Lower leg skin (tissue), 4 donors: ENCODE measurements around the gene SH3RF3. TPM values are rescaled to one million over a fixed set of nuclear protein-coding genes. Genes with fewer than 3 reads are reported as not detected.

Experiments
- DNase-seq, 2 donors: peaks; one replicate each; pipeline ENCODE4 v3.0.0-alpha.2; 2019; ENCODE audit warnings: low spot score in 2 of 2
- H3K4me3 ChIP-seq: fragments of 200-600 bp; sonication (generic); 2 replicates; pipeline ENCODE4 v1.5.1; 2017; ENCODE audit warnings: mild to moderate bottlenecking, low read depth; ENCODE audit not compliant: poor library complexity, severe bottlenecking
- CTCF ChIP-seq, 3 donors: fragments of 450-650 bp; IDR thresholded peaks; one replicate each; pipeline ENCODE4 v1.5.1; 2016; ENCODE audit warnings: antibody characterized with exemption in 3 of 3, mild to moderate bottlenecking in 3 of 3, moderate library complexity in 2 of 3
- POLR2A ChIP-seq, 2 donors: fragments of 450-650 bp; IDR thresholded peaks; one replicate each; pipeline ENCODE4 v1.6.1; 2016 to 2017; ENCODE audit warnings: antibody characterized with exemption in 2 of 2, mild to moderate bottlenecking in 1 of 2, moderate library complexity in 1 of 2
- WGBS, 2 donors: methylation state at CpG; one replicate each; pipeline ENCODE4 v1.1.5; 2018; 5-methylcytosine and 5-hydroxymethylcytosine counted together
- intact Hi-C: fragments of 100-400 bp; cut with DNase I; formaldehyde crosslinking; loops from one replicate; pipeline ENCODE4 v1.15.0; 2023; ENCODE audit warnings: low total_unique reads
- total RNA-seq, 4 donors: library from RNA; depleted of rRNA; stranded (reverse); fragments of >200 nt; gene quantifications; one replicate each; pipeline ENCODE4 v1.1.0, GENCODE V29; 2016

The SH3RF3 gene
- total RNA-seq, 4 donors from 2014 or later, result 1.9 to 7.4 (median 3.2) TPM

- 74 to 81% methylated on average over 13 to 17 of the region's 18 CpGs for WGBS, 2 donors
- H3K4me3 ChIP-seq, result no peak overlapping the region
- DNase-seq, result peak in 1 of 2 donors; percentile 71
- TF ChIP-seq POLR2A (IDR thresholded peaks at IDR 0.05), result no peak
- TF ChIP-seq CTCF (IDR thresholded peaks at IDR 0.05), result no peak
- intact Hi-C loops, result no loop called here
Observed at GRCh38 chr2:109429567-109430328, 300.7 kb downstream of the SH3RF3 start.

- DNase-seq, result no peak
- intact Hi-C loops, result no loop called here
- WGBS, 2 donors, result 80 to 94% methylated on average over 5 of the region's 5 CpGs
- H3K4me3 ChIP-seq, result no peak overlapping the region
- TF ChIP-seq POLR2A (IDR thresholded peaks at IDR 0.05) (no peak), CTCF (IDR thresholded peaks at IDR 0.05) (no peak)
Observed at GRCh38 chr2:109430329-109430636, 301.3 kb downstream of the SH3RF3 start.

- intact Hi-C loops, result no loop called here
- WGBS, 2 donors, result 92 to 97% methylated on average over 17 of the region's 17 CpGs
- TF ChIP-seq CTCF (IDR thresholded peaks at IDR 0.05), result no peak
- TF ChIP-seq POLR2A (IDR thresholded peaks at IDR 0.05), result no peak
- H3K4me3 ChIP-seq, result no peak overlapping the region
- peak in 1 of 2 donors; percentile 78 for DNase-seq
Observed at GRCh38 chr2:109432421-109432820, 303.4 kb downstream of the SH3RF3 start.

- DNase-seq, result peak in 1 of 2 donors; percentile 76
- 93 to 98% methylated on average over 10 of the region's 10 CpGs for WGBS, 2 donors
- H3K4me3 ChIP-seq, result no peak overlapping the region
- intact Hi-C loops, result no loop called here
- TF ChIP-seq POLR2A (IDR thresholded peaks at IDR 0.05), result no peak
- no peak for TF ChIP-seq CTCF (IDR thresholded peaks at IDR 0.05)
Observed at GRCh38 chr2:109433486-109433885, 304.5 kb downstream of the SH3RF3 start.

- intact Hi-C loops, result no loop called here
- no peak for TF ChIP-seq CTCF (IDR thresholded peaks at IDR 0.05)
- no peak for TF ChIP-seq POLR2A (IDR thresholded peaks at IDR 0.05)
- WGBS, 2 donors, result 92 to 95% methylated on average over 7 to 10 of the region's 10 CpGs
- DNase-seq, result peak in 1 of 2 donors; percentile 75
- H3K4me3 ChIP-seq, result no peak overlapping the region
Observed at GRCh38 chr2:109433926-109434325, 304.9 kb downstream of the SH3RF3 start.

GRCh38 chr2:109434351-109434750 is 305.3 kb downstream of the SH3RF3 start:
- WGBS, 2 donors, result 95% methylated on average over 9 of the region's 9 CpGs
- no peak overlapping the region for H3K4me3 ChIP-seq
- intact Hi-C loops, result no loop called here
- no peak for TF ChIP-seq CTCF (IDR thresholded peaks at IDR 0.05)
- TF ChIP-seq POLR2A (IDR thresholded peaks at IDR 0.05), result no peak
- DNase-seq, result peak in 1 of 2 donors; percentile 68
